Measurements from ENCODE around the gene FBRSL1.
"Not testable (repeated sequence)": the region's sequence is repeated elsewhere in the genome, so short reads cannot be mapped to it uniquely, and the experiment has no call there.

FBRSL1 gene

GRCh38 chr12:132453361-132454192 lies 36.4 kb upstream of the FBRSL1 start:
- DNase-seq (ENCODE audit: low read depth in 2 of 2): no peak

DNA sequence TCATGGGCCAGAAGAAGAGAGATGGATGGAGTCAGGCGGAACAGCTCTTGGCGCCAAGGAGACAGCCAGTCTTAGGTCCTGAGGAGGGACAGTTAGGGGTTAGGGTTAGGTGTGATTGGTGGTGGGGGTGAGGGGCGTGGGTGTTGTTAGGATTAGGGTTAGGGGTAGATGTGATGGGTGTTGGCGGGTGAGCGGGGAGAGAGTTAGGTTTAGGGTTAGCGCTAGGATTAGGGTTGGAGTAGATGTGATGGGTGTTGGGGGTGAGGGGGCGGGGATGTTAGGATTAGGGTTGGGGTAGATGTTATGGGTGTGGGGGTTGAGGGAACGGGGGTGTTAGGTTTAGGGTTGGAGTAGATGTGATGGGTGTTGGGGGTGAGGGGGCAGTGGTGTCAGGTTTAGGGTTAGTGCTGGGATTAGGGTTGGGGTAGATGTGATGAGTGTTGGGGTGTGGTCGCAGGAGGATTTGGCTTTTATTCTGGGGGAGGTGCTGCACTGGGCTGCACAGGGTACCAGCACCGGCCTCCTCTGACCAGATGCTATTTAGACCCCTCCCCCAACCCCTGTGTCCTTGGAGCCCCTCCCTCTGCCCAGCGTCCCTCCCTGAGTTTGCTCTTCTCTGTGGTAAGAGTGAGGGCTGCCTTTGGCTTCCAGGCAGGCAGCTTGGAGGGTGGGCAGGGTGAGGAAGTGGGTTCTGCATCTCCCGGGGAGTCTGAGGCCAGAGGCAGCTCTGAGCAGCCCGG lies 35.6 kb upstream of the FBRSL1 start:
- no peak for DNase-seq (ENCODE audit: low read depth in 2 of 2)

DNA sequence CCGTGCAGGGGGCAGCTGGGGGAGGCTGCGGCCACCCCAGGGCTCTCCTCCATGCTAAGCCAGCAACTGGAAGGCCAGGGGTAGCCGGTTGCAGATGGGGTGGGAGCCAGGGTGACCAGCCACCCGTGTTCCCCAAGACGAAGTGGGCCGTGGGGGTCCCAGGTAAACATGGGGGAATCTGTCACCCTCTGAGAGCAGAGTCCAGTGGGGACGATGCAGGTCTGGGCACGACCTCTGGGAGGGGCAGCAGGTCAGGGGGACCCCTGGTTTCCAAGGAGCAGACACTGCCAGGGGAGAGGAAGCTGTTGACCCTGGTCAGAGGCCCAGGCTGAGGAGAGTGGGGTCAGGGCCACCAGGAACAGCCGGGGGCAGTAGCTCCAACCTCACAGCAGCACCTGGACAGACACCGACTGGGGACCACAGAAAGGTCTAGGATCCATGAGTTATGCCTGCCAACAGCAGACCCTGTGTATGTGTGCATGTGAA lies 35.0 kb upstream of the FBRSL1 start:
- no peak for DNase-seq (ENCODE audit: low read depth in 2 of 2)

DNA sequence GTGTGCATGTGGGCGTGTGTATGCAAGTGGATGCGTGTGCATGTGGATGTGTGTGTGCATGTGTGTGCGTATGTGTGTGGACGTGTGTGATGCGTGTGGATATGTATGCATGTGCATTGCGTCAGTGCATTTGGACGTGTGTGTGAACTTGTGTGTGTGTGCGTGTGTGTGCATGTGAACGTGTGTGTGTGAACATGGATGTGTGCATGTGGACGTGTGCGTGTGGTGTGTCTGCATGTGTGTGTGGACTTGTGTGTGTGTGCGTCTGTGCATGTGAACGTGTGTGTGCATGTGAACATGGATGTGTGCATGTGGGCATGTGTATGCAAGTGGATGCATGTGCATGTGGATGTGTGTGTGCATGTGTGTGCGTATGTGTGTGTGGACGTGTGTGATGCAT lies 34.4 kb upstream of the FBRSL1 start:
- no peak for DNase-seq (ENCODE audit: low read depth in 2 of 2)

- DNase-seq (ENCODE audit: low read depth in 2 of 2): no peak
Observed at GRCh38 chr12:132456186-132456943, 33.6 kb upstream of the FBRSL1 start.

- no peak for DNase-seq (ENCODE audit: low read depth in 2 of 2)
Observed at GRCh38 chr12:132456944-132457495, 32.9 kb upstream of the FBRSL1 start.

DNA sequence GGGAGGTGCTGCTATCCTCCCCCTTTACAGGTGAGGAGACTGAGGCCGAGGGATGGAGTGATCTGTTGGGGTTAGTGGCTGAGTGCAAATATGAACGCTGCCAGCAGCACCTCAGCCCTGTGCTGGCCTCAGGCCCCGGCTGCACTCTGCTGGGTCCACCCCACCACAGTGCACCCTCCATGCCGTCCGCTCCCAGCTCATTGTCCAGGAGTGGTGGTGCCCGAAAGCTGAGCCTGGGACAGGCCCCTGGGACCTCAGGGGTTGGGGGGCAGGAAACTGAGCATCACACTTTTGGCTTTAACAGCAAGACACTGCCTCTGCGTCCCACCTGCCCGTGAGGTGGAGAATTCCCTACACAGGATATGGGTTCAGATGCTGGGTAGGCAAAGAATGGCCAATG lies 31.5 kb upstream of the FBRSL1 start:
- no peak for DNase-seq (ENCODE audit: low read depth in 2 of 2)

DNA sequence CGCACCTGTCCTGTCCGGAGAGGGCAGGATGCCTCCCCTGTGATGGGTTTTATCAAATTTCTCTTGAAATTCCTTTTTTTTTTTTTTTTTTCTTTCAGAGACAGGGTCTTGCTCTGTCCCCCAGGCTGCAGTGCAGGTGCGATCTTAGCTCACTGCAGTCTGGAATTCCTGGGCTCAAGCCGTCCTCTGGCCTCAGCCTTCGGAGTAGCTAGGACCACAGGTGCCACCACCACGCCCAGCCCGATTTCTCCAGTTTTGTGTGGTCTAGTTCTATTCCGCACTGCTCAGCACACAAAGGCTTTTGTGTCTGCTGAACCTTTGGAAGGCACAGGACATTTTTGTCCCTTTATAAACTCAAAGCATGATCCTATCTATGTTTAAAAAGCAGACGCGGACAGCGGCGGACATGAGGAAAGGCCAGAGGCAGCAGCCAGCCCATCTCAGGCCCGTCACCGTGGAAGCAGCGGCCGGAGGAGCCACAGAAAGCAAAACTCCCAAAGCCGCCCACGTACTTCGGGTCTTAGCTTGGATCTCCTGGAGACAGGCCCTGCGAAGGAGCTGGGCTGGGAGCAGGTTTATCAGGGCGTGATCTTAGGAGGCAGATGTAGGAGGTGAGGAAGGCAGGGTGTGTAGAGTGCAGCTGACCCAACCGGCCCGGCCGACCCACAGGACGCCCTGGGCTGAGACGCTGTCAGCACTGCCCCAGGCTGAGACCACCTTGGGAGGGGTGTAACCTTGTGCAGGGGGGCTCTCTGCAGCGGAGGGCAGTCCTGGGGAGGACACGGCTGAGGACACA lies 30.9 kb upstream of the FBRSL1 start:
- DNase-seq (ENCODE audit: low read depth in 2 of 2): no peak

- DNase-seq (ENCODE audit: low read depth in 2 of 2): no peak
Observed at GRCh38 chr12:132460571-132460970, 29.4 kb upstream of the FBRSL1 start.

DNA sequence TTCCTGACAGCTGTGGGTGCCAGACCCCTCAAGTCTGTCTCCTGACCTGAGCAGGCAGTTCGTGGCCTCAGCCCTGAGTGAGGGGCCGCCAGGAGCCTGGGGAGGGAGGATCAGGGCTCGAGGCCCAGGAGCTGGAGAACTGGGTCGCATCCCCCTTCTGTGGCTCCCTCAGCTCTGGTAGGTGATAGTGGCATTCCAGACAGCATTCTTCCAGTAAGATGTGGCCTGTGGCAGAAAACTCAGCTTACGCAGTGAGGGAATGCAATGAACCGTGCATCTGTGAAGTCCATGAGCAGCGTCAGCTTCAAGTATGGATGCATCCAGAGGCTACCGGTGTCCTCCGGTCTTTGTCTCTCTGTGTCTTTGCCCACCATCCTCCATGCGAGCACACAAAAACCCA lies 28.4 kb upstream of the FBRSL1 start:
- DNase-seq (ENCODE audit: low read depth in 2 of 2): no peak

GRCh38 chr12:132462788-132463187 lies 27.2 kb upstream of the FBRSL1 start:
- DNase-seq (ENCODE audit: low read depth in 2 of 2): no peak

DNA sequence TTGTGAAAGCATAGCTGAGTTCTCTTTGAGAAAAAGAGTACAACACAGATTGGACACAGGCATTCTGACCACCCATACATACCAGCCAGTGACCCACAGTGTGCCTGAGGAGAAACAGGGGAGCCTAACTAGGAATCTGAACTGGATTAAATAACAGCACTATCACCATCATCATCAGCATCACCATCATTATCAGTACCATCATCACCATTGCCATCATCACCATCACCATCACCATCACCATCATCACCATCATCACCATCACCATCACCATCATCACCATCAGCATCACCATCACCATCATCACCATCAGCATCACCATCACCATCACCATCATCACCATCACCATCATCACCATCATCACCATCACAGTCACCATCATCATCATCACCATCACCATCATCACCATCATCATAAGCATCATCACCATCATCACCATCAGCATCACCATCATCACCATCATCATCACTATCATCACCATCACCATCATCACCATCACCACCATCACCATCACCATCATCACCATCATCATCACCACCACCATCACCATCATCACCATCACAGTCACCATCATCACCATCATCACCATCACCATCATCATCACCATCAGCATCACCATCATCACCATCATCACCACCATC lies 26.5 kb upstream of the FBRSL1 start:
- DNase-seq (ENCODE audit: low read depth in 2 of 2): not testable (repeated sequence)

DNA sequence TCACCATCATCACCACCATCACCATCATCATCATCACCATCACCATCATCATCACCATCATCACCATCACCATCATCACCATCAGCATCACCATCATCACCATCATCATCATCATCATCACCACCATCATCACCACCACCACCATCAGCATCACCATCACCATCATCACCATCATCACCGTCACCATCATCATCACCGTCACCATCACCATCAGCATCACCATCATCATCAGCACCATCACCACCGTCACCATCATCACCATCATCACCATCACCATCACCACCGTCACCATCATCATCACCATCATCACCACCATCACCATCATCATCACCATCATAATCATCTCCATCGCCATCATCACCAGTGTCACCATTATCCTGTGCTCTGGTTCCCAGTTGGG lies 25.6 kb upstream of the FBRSL1 start:
- not testable (repeated sequence) for DNase-seq (ENCODE audit: low read depth in 2 of 2)

DNA sequence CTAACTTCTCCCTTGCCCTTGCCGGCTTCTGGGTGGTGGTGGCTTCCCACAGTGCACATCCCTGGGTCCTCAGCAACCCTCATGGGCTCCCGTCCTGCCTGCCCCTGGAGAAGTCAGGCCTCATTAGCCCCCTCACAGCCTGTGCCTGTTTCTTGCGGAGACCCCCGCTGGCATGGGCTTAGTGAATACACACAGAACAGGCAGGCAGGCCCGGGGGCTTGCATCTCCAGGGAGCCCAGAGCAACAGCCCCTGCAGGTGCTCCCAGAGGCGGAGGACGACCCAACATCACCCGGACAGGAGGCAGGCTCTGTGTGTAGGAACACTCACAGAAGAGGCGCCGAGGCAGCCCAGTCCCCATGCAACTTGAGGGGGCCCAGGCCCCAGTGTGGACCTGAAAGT lies 25.1 kb upstream of the FBRSL1 start:
- DNase-seq (ENCODE audit: low read depth in 2 of 2): no peak

GRCh38 chr12:132465269-132466190 lies 24.4 kb upstream of the FBRSL1 start:
- no peak for DNase-seq (ENCODE audit: low read depth in 2 of 2)

- DNase-seq (ENCODE audit: low read depth in 2 of 2): no peak
Observed at GRCh38 chr12:132466241-132467201, 23.4 kb upstream of the FBRSL1 start.

DNA sequence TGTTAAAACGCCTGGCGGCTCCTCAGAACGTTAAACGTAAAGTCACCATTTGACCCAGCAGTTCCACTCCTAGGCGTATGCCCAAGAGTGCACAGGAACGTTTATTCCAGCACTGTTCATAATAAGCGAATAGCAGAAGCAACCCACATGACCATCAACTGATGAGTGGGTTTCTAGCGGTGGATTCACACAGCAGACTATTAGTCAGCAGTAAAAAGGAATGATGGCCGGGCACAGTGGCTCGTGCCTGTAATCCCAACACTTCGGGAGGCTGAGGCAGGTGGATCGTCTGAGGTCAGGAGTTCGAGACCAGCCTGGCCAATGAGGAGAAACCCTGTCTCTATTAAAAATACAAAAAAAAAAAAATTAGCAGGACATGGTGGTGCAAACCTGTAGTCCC lies 22.4 kb upstream of the FBRSL1 start:
- DNase-seq (ENCODE audit: low read depth in 2 of 2): no peak

GRCh38 chr12:132469423-132469822 lies 20.5 kb upstream of the FBRSL1 start:
- no peak for DNase-seq (ENCODE audit: low read depth in 2 of 2)
